Left renal pelvis (tissue), 4 donors: ENCODE data around the gene ABR. TPM values are rescaled to one million over a fixed set of nuclear protein-coding genes. Genes with fewer than 3 reads are reported as not detected.

Source experiments
- DNase-seq, 4 donors: peaks; one replicate each; pipeline ENCODE4 v3.0.0-alpha.2; 2013; ENCODE audit warnings: low read depth in 4 of 4, low spot score in 3 of 4
- polyA plus RNA-seq, 4 donors: library from polyadenylated mRNA; unstranded; fragments of 120-200 nt; gene quantifications; one replicate each; pipeline ENCODE4 v1.2.1, GENCODE V29; 2013; ENCODE audit not compliant: insufficient read length in 4 of 4

The ABR gene
- 10 to 100 TPM; 37.5 to 52.2 (median 47.7) TPM for polyA plus RNA-seq

GRCh38 chr17:1179818-1180742, at the start of gene ABR:
TSS of gene ABR (minus strand) at chr17:1179981. CDS start at chr17:1179727, 254 bp downstream.
- DNase-seq: no peak

DNA sequence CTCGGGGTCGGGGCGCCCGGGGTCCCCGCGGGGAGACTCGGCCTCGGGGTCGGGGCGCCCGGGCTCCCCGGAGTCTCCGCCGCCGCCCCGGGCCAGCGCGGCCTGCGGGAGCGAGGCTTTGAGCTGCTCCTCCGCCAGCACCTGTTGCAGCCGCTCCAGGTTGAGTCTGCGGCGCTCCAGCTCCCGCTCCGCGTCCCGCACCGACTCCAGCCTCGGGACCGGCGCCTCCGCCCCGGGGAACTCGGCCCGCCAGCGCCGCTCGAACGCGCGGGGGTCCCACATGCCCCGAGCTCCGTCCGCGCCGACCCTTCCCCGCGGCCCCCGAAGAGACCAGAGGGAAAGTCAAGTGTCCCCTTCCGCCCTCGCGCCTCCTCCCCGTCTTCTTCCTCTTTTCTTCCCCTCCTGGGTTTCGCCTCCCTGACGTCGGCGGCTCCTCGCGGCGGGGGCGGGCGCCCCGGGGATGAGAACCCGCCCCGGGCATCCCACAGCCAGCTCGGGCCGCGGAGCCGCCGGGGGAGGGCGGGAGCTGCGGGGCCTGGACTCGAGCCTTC, 49.6 kb upstream of the ABR start:
- DNase-seq: no peak

GRCh38 chr17:1228781-1229348, 49.1 kb upstream of the ABR start:
- no peak for DNase-seq

DNA sequence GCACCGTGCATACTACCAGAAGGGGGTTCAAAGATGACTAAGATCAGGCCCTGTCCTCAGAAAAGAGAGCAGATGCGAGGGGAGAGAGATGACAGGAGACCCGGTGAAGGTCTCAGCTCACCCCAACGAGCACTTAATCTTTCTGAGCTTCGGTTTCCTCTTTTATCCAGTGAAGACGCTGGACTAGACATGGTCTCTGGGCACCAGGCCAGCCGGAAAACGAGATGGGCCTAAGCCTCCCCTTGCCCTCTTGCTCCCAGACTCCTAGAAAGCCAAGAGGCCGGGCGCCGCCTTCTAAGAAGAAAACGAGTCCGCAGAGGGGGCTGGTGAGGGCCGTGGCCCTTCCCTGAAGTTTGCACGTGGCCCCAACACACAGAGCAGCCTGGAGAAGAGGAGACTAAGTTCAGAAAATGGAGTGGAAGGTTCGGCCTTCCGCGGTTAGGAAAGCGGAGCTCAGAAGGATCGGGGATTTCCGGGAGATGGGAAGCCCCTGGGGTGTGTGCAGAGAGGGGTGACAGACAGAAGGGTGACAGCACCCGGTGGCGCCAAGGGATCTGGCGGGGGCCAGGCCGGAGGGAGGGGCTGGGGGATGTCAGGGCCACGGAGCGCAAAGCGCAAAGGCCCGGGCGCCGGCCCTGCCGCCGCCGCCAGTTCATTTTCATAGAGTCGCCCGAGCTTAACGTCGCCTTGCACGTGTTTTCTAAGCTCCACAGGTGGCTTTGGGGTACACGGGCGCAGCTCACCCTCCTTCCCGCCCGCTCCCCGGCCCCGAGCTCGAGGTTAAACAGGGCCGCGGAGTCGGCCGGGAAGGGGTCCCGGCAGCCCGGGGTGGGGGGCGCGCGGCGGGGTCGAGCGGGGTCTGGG, 48.4 kb upstream of the ABR start:
- no peak for DNase-seq

GRCh38 chr17:1227365-1227764, 47.6 kb upstream of the ABR start:
- no peak for DNase-seq

- no peak for DNase-seq
These were observed 46.5 kb upstream of the ABR start for GRCh38 chr17:1226308-1226707.

- no peak for DNase-seq
These were observed 44.5 kb upstream of the ABR start for GRCh38 chr17:1224330-1224729.

GRCh38 chr17:1223662-1224061, 43.9 kb upstream of the ABR start:
- no peak for DNase-seq

DNA sequence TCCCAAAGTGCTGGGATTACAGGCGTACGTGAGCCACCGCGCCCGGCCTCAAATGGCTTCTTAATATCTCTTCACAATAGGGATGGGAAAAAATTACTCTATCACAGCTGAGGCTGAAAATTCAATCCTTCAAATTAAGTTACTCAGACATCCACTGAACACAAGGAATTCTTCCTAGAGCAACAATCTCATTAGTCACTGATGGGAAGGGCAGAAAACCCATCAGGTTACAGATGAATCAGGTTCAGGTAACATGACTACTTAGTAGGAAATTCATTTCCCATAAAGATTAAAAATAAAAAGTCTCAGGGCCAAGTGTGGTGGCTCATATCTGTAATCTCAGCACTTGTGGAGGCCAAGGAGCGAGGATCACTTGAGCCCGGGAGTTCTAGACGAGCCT, 42.5 kb upstream of the ABR start:
- no peak for DNase-seq

DNA sequence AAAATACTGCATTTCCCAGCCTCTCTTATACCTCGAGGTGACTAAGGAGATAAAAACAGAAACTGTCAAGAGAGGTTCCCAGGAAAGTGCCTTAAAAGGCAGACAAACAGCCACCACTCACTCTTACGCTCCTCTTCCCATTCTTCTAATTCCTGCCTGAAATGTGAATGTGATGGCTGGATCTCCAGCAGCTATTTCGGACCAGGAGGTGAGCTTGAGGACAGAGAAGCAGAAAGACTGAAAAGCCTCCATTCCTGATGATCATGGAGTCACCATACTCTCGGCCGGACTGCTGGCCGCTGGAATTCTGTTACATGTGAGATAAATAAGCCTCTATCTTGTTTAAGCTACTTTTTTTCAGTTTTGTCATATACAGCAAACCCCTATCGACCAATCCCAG, 41.4 kb upstream of the ABR start:
- no peak for DNase-seq

- no peak for DNase-seq
These were observed 40.6 kb upstream of the ABR start for GRCh38 chr17:1220346-1220745.

DNA sequence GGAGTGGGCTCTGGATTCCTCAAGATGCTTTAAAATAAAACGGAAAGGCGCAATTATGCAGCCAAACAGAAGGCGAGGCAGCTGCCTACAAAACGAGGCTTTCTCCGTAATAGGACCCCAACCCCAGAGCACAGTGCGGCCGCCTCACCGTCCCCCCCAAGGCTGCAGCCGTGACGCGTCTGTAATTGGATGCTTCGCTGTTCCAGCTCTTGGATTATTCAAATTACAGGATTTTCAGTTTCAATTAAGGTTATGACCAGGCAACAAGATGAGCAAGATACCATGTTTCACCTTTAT, 37.3 kb upstream of the ABR start:
- DNase-seq: no peak

DNA sequence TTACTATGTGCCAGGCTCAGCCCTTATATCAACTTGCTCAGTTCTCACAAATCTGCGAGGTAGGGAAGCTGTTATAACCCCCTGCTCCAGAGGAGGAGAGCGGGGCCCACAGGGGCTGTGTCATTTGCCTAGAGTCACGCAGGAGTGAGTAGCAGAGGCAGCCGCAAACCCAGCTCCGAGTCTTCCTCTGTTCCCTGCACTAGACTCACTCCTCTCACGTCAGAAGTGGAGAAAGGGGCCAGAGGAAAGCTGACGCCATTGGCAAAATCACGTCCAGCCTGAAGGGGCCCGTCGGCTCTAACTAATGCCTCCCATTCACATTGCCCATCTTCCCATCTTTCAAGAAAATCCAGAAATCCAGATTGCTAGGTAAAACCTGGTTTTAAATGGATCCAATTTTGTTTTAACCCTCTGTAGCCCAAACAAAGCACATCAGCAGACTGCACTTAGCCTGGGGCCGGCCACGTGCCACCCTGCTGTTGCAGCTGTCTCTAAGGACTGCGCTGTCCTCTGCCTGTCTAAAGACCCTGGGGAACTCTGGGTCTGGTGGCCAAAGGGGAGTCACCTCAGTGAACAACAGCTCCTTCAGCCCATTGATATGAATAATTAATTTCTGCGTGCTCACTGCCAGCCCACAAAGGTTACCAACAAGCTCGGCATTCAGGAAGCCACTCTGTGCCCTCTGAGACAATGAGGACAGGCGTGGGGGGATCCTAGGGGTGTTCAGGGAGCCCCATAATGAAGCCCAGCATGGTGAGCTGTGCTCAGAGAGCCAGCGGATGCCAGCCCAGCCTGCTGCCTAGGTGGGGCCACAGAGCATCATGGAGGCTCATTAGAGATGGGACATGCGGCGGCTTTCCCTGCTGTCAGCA, 36.7 kb upstream of the ABR start:
- no peak for DNase-seq

GRCh38 chr17:1212946-1213345, 33.2 kb upstream of the ABR start:
- DNase-seq: no peak

- DNase-seq: no peak
These were observed 31.5 kb upstream of the ABR start for GRCh38 chr17:1211287-1211686.

DNA sequence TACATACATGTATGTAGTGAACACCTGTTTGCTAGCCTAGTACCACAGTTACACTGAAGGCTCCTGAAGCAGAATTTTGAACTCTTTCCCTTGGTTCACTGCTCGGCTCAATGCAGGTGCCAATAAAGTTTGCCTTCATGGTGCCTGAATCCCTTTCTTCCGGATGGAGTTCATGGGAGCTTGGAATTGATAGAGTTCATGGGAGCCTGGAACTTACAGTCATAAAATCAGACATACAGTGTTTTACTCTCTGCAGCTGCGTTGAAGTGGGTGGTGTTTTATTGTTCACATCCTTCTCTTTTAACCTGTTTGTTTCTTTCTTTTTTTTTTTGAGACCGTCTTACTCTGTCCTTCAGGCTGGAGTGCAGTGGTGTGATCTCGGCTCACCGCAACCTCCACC, 29.2 kb upstream of the ABR start:
- DNase-seq: no peak

DNA sequence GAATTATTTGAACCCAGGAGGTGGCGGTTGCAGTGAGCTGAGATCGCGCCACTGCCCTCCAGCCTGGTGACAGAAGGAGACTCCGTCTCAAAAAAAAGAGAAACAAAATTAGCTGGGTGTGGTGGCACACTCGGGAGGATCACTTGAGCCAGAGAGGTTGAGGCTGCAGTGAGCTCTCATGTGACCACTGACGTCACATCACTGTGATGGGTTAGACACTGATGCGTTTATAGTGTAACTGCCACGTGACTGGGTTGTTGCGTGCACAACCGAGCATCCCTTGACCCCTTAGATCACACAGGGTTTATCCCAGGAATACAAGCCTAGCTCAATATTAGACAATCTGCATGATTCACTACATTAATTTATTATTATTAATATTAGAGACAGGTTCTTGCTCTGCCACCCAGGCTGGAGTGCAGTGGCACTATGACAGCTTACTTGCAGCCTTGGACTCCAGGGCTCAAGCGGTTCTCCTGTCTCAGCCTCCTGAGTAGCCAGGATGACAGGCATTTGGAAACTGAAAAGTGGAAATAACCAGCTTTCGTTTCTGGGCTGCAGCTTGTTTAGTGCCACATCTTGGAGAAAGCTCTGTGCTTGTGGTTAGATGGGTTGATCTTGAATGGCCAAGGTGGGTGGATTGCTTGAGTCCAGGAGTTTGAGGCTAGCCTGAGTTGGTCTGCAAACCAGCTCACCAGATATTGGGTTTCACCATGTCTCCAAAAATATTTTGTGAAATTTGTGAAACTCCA, 26.4 kb upstream of the ABR start:
- no peak for DNase-seq

DNA sequence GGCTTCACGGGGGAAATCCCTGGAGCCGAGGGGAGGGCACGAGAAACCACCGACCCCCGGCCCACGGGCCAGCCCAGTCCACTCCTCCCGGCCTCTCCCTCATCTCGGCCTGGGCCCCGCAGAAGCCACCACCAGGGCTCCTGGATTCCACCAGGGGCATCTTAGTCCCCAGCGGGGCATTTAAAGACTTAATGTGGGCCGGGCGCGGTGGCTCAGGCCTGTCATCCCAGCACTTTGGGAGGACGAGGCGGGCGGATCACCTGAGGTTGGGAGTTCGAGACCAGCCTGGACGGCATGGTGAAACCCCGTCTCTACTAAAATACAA, 24.1 kb upstream of the ABR start:
- no peak for DNase-seq

DNA sequence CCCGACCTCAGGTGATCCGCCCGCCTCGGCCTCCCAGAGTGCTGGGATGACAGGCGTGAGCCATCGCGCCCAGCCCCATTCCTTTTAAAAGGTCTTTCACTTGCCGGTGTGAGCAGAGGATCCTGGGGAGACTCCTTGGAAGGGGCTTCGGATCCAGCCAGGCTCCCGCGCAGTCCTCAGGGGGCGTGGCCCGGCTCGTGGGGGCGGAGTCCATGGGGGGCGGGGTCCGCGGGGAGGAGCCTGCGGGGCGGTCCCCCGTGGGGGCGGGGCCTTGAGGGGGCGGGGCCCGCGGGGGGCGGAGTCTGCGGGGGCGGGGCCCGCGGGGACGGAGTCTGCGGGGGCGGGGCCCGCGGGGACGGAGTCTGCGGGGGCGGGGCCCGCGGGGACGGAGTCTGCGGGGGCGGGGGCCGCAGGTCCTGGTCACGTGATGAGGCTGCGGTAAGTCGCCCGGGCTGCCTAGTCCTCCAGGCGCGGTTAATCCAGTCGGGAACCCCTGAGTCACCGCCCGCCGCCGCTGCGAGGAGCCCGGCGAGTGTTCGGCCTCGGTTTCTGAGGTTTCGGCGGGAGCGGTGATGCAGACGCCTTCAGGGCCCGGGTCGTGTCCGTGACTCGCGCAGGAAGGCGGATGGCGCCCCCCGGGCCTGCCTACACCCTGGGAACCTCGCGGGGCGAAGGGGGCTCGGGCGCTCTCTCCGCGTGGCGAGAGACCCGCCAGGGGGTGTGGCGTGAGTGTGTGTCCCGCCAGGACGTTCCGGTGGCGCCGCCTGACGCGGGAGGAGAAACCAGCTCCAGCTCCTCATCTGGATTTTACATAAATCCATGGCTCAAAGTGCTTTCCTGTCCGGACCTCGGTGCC, 23.6 kb upstream of the ABR start:
- no peak for DNase-seq
